SH-SY5Y (cell line): ENCODE measurements around the gene HTR4.

Experiments used
- GATA2 ChIP-seq: IDR thresholded peaks from 2 replicates; pipeline ENCODE4 v1.6.1; 2011; ENCODE audit warnings: mild to moderate bottlenecking, low read depth, low read length
- GATA3 ChIP-seq: IDR thresholded peaks from 2 replicates; pipeline ENCODE4 v1.6.1; 2011; ENCODE audit warnings: low read depth, mild to moderate bottlenecking, low read length, moderate library complexity

The HTR4 gene

GRCh38 chr5:148599187-148599586 lies 55.1 kb downstream of the HTR4 start:
- TF ChIP-seq GATA3 (no peak), GATA2 (no peak)

GRCh38 chr5:148595697-148596096 lies 58.6 kb downstream of the HTR4 start:
- TF ChIP-seq GATA3 = no peak
- no peak for TF ChIP-seq GATA2

- TF ChIP-seq GATA2 = no peak
- no peak for TF ChIP-seq GATA3
These were observed 67.5 kb downstream of the HTR4 start for GRCh38 chr5:148586796-148587195.

- no peak for TF ChIP-seq GATA3
- TF ChIP-seq GATA2 = no peak
These were observed 68.3 kb downstream of the HTR4 start for GRCh38 chr5:148585988-148586387.

GRCh38 chr5:148584103-148584502 lies 70.2 kb downstream of the HTR4 start:
- TF ChIP-seq GATA3 = no peak
- TF ChIP-seq GATA2 = no peak

- TF ChIP-seq GATA2 (no peak), GATA3 (no peak)
These were observed 70.8 kb downstream of the HTR4 start for GRCh38 chr5:148583421-148583965.

GRCh38 chr5:148574167-148574566 lies 80.2 kb downstream of the HTR4 start:
- no peak for TF ChIP-seq GATA3
- TF ChIP-seq GATA2 = no peak

- TF ChIP-seq GATA3 (no peak), GATA2 (no peak)
These were observed 81.0 kb downstream of the HTR4 start for GRCh38 chr5:148573374-148573773.

- no peak for TF ChIP-seq GATA2
- TF ChIP-seq GATA3 = no peak
These were observed 84.4 kb downstream of the HTR4 start for GRCh38 chr5:148569948-148570347.

GRCh38 chr5:148565148-148565547 lies 89.2 kb downstream of the HTR4 start:
- TF ChIP-seq GATA3 = no peak
- TF ChIP-seq GATA2 = no peak

- TF ChIP-seq GATA2 = no peak
- no peak for TF ChIP-seq GATA3
These were observed 91.3 kb downstream of the HTR4 start for GRCh38 chr5:148563021-148563420.

- TF ChIP-seq GATA2 = no peak
- no peak for TF ChIP-seq GATA3
These were observed 92.5 kb downstream of the HTR4 start for GRCh38 chr5:148561801-148562311.

GRCh38 chr5:148559461-148559860 lies 94.9 kb downstream of the HTR4 start:
- TF ChIP-seq GATA3 (no peak), GATA2 (no peak)

- TF ChIP-seq GATA3 = no peak
- TF ChIP-seq GATA2 = no peak
These were observed 95.4 kb downstream of the HTR4 start for GRCh38 chr5:148558892-148559291.

- TF ChIP-seq GATA3 = no peak
- no peak for TF ChIP-seq GATA2
These were observed 97.5 kb downstream of the HTR4 start for GRCh38 chr5:148556835-148557234.

GRCh38 chr5:148554621-148555020 lies 99.7 kb downstream of the HTR4 start:
- no peak for TF ChIP-seq GATA3

- TF ChIP-seq GATA3 = no peak
- no peak for TF ChIP-seq GATA2
These were observed 110.6 kb downstream of the HTR4 start for GRCh38 chr5:148543727-148544126.
